ENCODE results near the gene TNFAIP8. TPM values are rescaled to one million over a fixed set of nuclear protein-coding genes. Genes with fewer than 3 reads are reported as not detected.

Gene TNFAIP8
- total and polyA plus RNA-seq, 2 of the 13 experiments (the other 11 are each of a cell fraction or from before 2014, with no cell fraction given) = 6.4 to 11.2 TPM

- H3K79me2 ChIP-seq (ENCODE audit: insufficient read depth, low read length) = no peaks in the 10 kb centered on the region
- BruUV-seq (replicated peaks) = no TSS peak
- ATAC-seq = no peak
- intact Hi-C loops (cut with micrococcal nuclease; ENCODE audit: unreplicated experiment) = no loop called here
- FAIRE-seq = no peak
- H3K4me1 ChIP-seq (ENCODE audit: insufficient read depth, low read length) = peaks cover 13% of the 10 kb centered on the region
- POLR2A ChIA-PET = no interaction called here
- H3K9me3 ChIP-seq (ENCODE audit: low read length) = no peaks in the 10 kb centered on the region
- no peak overlapping the region for H2AFZ ChIP-seq (ENCODE audit: low read length)
- TF ChIP-seq ZNF616 (CRISPR knock-in tag; IDR thresholded peaks at IDR 0.05; ENCODE audit: low read depth) = no peak
- H3K27me3 ChIP-seq (ENCODE audit: control insufficient read depth in 1 of 2, insufficient read depth in 2 of 2, low read length in 2 of 2) = no peaks in the 10 kb centered on the region
- no peak overlapping the region for H3K27ac ChIP-seq (ENCODE audit: extremely low read length, insufficient read depth, low read length)
- no peak for DNase-seq (ENCODE audit: low spot score)
- no peak overlapping the region for H3K9ac ChIP-seq (ENCODE audit: insufficient read depth, low read depth, low read length)
- in situ Hi-C loops (cut with HindIII; ENCODE audit: extremely low pct_ligation_motif_present, low pct_unique_long_range_greater_than_20kb) = no loop called here
- CTCF ChIA-PET (ENCODE audit: low intra/inter-chr PET ratio, low total read pairs) = no interaction called here
- no peaks in the 10 kb centered on the region for H3K36me3 ChIP-seq (replicated peaks in 1 of 2; ENCODE audit: control insufficient read depth in 1 of 2, insufficient read depth in 2 of 2, low read length in 2 of 2)
- WGBS (ENCODE audit: low lambda C conversion rate) = 87% methylated on average over 4 of the region's 4 CpGs
- H3K4me3 ChIP-seq (replicated peaks in 1 of 3; ENCODE audit: insufficient read depth in 1 of 3, low read depth in 2 of 3, low read length in 3 of 3) = no peak overlapping the region
- no peak overlapping the region for H3K4me2 ChIP-seq (ENCODE audit: low read depth, low read length)
- H4K20me1 ChIP-seq (ENCODE audit: insufficient read depth, low read length) = no peaks in the 10 kb centered on the region
These were observed 17.4 kb upstream of the TNFAIP8 start for GRCh38 chr5:119338326-119338946.

DNA sequence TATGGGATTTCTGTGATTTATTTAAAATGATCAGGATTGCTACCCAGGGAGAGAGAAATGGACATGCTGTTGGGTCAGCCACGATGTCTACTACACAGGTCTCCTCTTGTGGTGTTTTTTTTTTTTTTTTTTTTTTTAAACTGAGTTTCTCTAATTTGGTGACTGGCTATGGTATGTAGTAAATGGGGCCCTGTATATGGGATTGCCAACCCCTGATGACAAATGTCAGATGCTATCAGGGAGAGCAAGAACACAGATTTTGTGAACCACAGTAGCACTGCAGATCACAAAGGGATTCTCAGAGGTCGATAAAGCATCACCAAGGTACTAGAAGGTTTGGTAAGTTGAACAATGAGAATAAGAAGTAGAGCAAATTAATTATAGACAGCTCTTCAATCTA, 16.5 kb upstream of the TNFAIP8 start:
- intact Hi-C loops (cut with micrococcal nuclease; ENCODE audit: unreplicated experiment) = no loop called here
- CTCF ChIA-PET (ENCODE audit: low intra/inter-chr PET ratio, low total read pairs) = no interaction called here
- TF ChIP-seq, protein P1, sequence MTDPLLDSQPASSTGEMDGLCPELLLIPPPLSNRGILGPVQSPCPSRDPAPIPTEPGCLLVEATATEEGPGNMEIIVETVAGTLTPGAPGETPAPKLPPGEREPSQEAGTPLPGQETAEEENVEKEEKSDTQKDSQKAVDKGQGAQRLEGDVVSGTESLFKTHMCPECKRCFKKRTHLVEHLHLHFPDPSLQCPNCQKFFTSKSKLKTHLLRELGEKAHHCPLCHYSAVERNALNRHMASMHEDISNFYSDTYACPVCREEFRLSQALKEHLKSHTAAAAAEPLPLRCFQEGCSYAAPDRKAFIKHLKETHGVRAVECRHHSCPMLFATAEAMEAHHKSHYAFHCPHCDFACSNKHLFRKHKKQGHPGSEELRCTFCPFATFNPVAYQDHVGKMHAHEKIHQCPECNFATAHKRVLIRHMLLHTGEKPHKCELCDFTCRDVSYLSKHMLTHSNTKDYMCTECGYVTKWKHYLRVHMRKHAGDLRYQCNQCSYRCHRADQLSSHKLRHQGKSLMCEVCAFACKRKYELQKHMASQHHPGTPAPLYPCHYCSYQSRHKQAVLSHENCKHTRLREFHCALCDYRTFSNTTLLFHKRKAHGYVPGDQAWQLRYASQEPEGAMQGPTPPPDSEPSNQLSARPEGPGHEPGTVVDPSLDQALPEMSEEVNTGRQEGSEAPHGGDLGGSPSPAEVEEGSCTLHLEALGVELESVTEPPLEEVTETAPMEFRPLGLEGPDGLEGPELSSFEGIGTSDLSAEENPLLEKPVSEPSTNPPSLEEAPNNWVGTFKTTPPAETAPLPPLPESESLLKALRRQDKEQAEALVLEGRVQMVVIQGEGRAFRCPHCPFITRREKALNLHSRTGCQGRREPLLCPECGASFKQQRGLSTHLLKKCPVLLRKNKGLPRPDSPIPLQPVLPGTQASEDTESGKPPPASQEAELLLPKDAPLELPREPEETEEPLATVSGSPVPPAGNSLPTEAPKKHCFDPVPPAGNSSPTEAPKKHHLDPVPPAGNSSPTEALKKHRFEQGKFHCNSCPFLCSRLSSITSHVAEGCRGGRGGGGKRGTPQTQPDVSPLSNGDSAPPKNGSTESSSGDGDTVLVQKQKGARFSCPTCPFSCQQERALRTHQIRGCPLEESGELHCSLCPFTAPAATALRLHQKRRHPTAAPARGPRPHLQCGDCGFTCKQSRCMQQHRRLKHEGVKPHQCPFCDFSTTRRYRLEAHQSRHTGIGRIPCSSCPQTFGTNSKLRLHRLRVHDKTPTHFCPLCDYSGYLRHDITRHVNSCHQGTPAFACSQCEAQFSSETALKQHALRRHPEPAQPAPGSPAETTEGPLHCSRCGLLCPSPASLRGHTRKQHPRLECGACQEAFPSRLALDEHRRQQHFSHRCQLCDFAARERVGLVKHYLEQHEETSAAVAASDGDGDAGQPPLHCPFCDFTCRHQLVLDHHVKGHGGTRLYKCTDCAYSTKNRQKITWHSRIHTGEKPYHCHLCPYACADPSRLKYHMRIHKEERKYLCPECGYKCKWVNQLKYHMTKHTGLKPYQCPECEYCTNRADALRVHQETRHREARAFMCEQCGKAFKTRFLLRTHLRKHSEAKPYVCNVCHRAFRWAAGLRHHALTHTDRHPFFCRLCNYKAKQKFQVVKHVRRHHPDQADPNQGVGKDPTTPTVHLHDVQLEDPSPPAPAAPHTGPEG (CRISPR knock-in tag; IDR thresholded peaks at IDR 0.05) = no peak
- TF ChIP-seq, protein P2, sequence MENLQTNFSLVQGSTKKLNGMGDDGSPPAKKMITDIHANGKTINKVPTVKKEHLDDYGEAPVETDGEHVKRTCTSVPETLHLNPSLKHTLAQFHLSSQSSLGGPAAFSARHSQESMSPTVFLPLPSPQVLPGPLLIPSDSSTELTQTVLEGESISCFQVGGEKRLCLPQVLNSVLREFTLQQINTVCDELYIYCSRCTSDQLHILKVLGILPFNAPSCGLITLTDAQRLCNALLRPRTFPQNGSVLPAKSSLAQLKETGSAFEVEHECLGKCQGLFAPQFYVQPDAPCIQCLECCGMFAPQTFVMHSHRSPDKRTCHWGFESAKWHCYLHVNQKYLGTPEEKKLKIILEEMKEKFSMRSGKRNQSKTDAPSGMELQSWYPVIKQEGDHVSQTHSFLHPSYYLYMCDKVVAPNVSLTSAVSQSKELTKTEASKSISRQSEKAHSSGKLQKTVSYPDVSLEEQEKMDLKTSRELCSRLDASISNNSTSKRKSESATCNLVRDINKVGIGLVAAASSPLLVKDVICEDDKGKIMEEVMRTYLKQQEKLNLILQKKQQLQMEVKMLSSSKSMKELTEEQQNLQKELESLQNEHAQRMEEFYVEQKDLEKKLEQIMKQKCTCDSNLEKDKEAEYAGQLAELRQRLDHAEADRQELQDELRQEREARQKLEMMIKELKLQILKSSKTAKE (CRISPR knock-in tag; IDR thresholded peaks at IDR 0.05; ENCODE audit: borderline replicate concordance) = no peak
- no peak for TF ChIP-seq MIER2 (CRISPR knock-in tag; IDR thresholded peaks at IDR 0.05)
- no peak for TF ChIP-seq HNF1B (CRISPR knock-in tag; IDR thresholded peaks at IDR 0.05)
- no peak for TF ChIP-seq ZNF343 (CRISPR knock-in tag; IDR thresholded peaks at IDR 0.05)
- no peak for TF ChIP-seq MAFK (conservative IDR thresholded peaks at IDR 0.05 in 1 of 2, IDR thresholded peaks at IDR 0.05 in 1 of 2; ENCODE audit: low read length in 2 of 2)

More for the DNA sequence above, 16.5 kb upstream of the TNFAIP8 start:
- H4K20me1 ChIP-seq (ENCODE audit: insufficient read depth, low read length) = no peaks in the 10 kb centered on the region
- no peaks in the 10 kb centered on the region for H3K27me3 ChIP-seq (ENCODE audit: control insufficient read depth in 1 of 2, insufficient read depth in 2 of 2, low read length in 2 of 2)
- DNase-seq (ENCODE audit: low spot score) = no peak
- no peak overlapping the region for H3K4me2 ChIP-seq (ENCODE audit: low read depth, low read length)
- peaks cover 13% of the 10 kb centered on the region for H3K4me1 ChIP-seq (ENCODE audit: insufficient read depth, low read length)
- WGBS (ENCODE audit: low lambda C conversion rate) = 91% methylated on average over 2 of the region's 2 CpGs
- H3K27ac ChIP-seq (ENCODE audit: extremely low read length, insufficient read depth, low read length) = no peak overlapping the region
- in situ Hi-C loops (cut with HindIII; ENCODE audit: extremely low pct_ligation_motif_present, low pct_unique_long_range_greater_than_20kb) = no loop called here
- POLR2A ChIA-PET = interaction anchor here (0.6 kb wide), 1 partner anchor 342 kb away, joined by 3 read pairs; no protein-coding TSS in a partner anchor
- no peak overlapping the region for H2AFZ ChIP-seq (ENCODE audit: low read length)
- H3K79me2 ChIP-seq (ENCODE audit: insufficient read depth, low read length) = no peaks in the 10 kb centered on the region
- H3K9ac ChIP-seq (ENCODE audit: insufficient read depth, low read depth, low read length) = no peak overlapping the region
- no peak overlapping the region for H3K4me3 ChIP-seq (replicated peaks in 1 of 3; ENCODE audit: insufficient read depth in 1 of 3, low read depth in 2 of 3, low read length in 3 of 3)
- no peaks in the 10 kb centered on the region for H3K36me3 ChIP-seq (replicated peaks in 1 of 2; ENCODE audit: control insufficient read depth in 1 of 2, insufficient read depth in 2 of 2, low read length in 2 of 2)
- FAIRE-seq = no peak
- no TSS peak for BruUV-seq (replicated peaks)
- H3K9me3 ChIP-seq (ENCODE audit: low read length) = no peaks in the 10 kb centered on the region
- ATAC-seq = no peak

Data from HepG2 (cell line).